Neural cell (in vitro differentiated cells): Measurements from ENCODE around the gene ZIC4.

Source experiments
- EZH2 ChIP-seq: fragments of 200-600, 300-800 bp; shearing (Covaris generic), sonication (generic); IDR thresholded peaks from 2 replicates; pipeline ENCODE4 v1.6.1; 2014; ENCODE audit warnings: antibody characterized with exemption, low read length, borderline replicate concordance, mild to moderate bottlenecking; ENCODE audit not compliant: insufficient read depth, poor library complexity, severe bottlenecking
- POLR2AphosphoS5 ChIP-seq: IDR thresholded peaks from 2 replicates; pipeline ENCODE4 v1.6.1; 2012
- RAD21 ChIP-seq: fragments of 450-650 bp; conservative IDR thresholded peaks from 2 replicates; pipeline ENCODE4 v1.6.1; 2014; ENCODE audit warnings: antibody characterized with exemption, mild to moderate bottlenecking, moderate library complexity
- SMC3 ChIP-seq: fragments of 450-650 bp; conservative IDR thresholded peaks from 2 replicates; pipeline ENCODE4 v1.6.1; 2014; ENCODE audit warnings: antibody characterized with exemption, mild to moderate bottlenecking, moderate library complexity; ENCODE audit not compliant: poor library complexity
- TF ChIP-seq, protein P1 (sequence below): fragments of 450-650 bp; IDR thresholded peaks from 2 replicates; pipeline ENCODE4 v1.5.1; 2014; ENCODE audit warnings: antibody characterized with exemption, mild to moderate bottlenecking, moderate library complexity; ENCODE audit not compliant: poor library complexity, severe bottlenecking
- TF ChIP-seq, protein P2 (sequence below): IDR thresholded peaks from 2 replicates; pipeline ENCODE4 v1.6.1; 2012; ENCODE audit warnings: borderline replicate concordance

- TF ChIP-seq, protein P1, sequence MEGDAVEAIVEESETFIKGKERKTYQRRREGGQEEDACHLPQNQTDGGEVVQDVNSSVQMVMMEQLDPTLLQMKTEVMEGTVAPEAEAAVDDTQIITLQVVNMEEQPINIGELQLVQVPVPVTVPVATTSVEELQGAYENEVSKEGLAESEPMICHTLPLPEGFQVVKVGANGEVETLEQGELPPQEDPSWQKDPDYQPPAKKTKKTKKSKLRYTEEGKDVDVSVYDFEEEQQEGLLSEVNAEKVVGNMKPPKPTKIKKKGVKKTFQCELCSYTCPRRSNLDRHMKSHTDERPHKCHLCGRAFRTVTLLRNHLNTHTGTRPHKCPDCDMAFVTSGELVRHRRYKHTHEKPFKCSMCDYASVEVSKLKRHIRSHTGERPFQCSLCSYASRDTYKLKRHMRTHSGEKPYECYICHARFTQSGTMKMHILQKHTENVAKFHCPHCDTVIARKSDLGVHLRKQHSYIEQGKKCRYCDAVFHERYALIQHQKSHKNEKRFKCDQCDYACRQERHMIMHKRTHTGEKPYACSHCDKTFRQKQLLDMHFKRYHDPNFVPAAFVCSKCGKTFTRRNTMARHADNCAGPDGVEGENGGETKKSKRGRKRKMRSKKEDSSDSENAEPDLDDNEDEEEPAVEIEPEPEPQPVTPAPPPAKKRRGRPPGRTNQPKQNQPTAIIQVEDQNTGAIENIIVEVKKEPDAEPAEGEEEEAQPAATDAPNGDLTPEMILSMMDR, result peak; percentile 14
- no peak for TF ChIP-seq SMC3
- TF ChIP-seq, protein P2, sequence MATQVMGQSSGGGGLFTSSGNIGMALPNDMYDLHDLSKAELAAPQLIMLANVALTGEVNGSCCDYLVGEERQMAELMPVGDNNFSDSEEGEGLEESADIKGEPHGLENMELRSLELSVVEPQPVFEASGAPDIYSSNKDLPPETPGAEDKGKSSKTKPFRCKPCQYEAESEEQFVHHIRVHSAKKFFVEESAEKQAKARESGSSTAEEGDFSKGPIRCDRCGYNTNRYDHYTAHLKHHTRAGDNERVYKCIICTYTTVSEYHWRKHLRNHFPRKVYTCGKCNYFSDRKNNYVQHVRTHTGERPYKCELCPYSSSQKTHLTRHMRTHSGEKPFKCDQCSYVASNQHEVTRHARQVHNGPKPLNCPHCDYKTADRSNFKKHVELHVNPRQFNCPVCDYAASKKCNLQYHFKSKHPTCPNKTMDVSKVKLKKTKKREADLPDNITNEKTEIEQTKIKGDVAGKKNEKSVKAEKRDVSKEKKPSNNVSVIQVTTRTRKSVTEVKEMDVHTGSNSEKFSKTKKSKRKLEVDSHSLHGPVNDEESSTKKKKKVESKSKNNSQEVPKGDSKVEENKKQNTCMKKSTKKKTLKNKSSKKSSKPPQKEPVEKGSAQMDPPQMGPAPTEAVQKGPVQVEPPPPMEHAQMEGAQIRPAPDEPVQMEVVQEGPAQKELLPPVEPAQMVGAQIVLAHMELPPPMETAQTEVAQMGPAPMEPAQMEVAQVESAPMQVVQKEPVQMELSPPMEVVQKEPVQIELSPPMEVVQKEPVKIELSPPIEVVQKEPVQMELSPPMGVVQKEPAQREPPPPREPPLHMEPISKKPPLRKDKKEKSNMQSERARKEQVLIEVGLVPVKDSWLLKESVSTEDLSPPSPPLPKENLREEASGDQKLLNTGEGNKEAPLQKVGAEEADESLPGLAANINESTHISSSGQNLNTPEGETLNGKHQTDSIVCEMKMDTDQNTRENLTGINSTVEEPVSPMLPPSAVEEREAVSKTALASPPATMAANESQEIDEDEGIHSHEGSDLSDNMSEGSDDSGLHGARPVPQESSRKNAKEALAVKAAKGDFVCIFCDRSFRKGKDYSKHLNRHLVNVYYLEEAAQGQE, result no peak
- TF ChIP-seq POLR2AphosphoS5, result no peak
- TF ChIP-seq EZH2, result no peak
- no peak for TF ChIP-seq RAD21
Measured at GRCh38 chr3:147384210-147385058, 21.9 kb downstream of the ZIC4 start.
